HG03097 (cell line): ENCODE results near the gene RPL10.

Source experiments
- ATAC-seq: cut with Tn5 transposase; IDR thresholded peaks from one replicate; pipeline ENCODE4 v1.9.1; 2021; ENCODE audit not compliant: unreplicated experiment, low FRiP score

The RPL10 gene

DNA sequence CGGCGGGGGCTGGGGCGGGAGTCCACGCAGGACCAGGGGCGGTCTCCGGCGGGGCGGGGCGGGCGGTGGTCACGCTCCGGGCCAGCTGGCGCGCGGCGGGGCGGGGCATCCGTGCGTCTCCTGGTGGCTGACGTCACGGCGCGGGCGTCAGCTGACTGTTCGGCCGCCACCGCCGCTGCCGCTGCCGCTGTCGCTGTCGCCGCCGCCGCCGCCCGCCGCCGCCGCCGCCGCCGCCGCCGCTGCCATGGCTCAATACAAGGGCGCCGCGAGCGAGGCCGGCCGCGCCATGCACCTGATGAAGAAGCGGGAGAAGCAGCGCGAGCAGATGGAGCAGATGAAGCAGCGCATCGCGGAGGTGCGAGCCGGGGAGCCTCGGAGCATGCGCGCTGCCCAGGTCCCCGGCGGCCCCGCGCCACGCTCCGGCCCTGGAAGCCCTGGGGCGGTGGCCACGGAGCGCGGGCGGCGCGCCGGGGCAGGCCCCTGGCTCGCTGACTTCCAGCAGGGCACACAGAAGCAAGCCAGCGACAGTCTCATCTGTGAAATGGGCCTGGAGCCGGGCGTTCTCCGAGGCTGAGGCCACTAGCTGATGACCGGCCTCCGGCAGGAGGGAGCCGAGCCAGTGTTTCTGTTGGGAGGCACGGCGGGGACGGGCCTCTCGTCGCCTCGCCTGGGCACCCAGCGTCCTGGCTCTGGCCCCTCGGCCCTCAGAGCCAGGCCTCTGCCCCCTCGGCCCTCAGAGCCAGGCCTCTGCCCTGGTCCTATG lies 46.0 kb downstream of the RPL10 start, which contains the start of gene FAM50A:
TSS of gene FAM50A (plus strand) at position 150 of the 763 bp plus-strand sequence. CDS start at position 245, 95 bp downstream.
- ATAC-seq, result peak; percentile 56

DNA sequence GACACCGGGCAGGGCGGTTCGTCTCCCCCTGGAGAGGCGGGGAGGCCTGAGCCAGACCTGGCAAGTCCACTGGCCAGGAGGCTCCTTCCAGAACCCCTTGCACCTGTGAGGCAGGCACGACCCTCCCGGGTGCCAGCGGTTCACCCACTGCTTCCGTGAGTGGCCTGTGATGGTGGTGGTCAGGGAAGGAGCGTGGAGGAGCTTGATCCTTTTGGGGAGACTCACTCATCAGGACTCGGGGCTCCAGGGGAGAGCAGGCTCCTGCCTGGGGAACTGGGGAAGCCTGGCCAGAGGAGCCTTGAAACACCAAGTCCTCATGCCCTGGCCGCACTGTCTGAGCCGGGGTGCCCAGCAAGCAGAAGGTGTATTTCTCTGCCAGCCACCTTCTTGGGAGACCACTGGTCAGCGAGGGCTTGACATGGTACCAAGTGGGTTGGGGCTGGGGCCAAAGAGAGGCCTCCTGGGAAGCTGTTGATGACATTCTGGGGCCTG lies 46.6 kb downstream of the RPL10 start:
- ATAC-seq, result no peak

GRCh38 chrX:154445776-154446175 lies 47.6 kb downstream of the RPL10 start:
- ATAC-seq, result no peak

DNA sequence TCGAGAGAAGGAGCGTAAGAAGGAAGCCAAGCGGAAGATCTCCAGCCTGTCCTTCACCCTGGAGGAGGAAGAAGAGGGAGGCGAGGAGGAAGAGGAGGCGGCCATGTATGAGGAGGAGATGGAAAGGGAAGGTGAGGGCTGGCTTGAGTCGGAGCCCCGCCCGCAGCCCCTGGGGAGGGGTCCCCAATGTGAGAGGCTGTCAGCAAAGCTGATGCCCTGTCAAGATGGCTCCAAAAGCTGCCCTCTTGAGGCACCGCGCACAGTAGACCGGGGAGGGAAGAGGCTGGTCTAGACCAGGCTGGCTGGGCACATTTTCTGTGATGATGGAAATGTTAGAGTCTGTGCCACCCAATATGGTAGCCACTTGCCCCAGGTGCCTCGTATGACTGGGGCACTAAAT lies 48.3 kb downstream of the RPL10 start:
- no peak for ATAC-seq

GRCh38 chrX:154448484-154448883 lies 50.3 kb downstream of the RPL10 start:
- no peak for ATAC-seq

- no peak for ATAC-seq
These were observed 51.4 kb downstream of the RPL10 start for GRCh38 chrX:154449618-154450017.

DNA sequence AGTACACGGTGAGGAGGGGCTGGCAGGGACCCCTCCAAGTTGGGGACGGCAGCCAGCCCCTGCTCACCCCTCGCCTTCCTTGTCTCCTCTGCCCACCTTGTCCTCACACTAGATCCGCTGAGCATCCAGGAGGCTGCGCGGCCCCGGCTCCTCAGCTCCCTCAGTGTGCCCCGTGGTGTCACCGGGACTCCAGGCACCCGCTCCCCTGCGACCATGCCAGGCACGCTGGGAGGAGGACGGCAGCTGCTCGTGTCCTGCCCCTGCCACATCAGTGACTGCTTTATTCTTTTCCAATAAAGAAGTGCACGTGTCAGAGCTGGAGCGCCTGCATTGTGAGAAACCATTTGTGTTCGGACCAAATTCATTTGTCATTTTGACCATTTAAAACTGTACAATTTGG lies 52.1 kb downstream of the RPL10 start:
- ATAC-seq, result no peak
